ENCODE results near the gene MBD1.
A peak's percentile ranks its signal among the peaks of the same experiment; 100 is the strongest.

Gene MBD1

DNA sequence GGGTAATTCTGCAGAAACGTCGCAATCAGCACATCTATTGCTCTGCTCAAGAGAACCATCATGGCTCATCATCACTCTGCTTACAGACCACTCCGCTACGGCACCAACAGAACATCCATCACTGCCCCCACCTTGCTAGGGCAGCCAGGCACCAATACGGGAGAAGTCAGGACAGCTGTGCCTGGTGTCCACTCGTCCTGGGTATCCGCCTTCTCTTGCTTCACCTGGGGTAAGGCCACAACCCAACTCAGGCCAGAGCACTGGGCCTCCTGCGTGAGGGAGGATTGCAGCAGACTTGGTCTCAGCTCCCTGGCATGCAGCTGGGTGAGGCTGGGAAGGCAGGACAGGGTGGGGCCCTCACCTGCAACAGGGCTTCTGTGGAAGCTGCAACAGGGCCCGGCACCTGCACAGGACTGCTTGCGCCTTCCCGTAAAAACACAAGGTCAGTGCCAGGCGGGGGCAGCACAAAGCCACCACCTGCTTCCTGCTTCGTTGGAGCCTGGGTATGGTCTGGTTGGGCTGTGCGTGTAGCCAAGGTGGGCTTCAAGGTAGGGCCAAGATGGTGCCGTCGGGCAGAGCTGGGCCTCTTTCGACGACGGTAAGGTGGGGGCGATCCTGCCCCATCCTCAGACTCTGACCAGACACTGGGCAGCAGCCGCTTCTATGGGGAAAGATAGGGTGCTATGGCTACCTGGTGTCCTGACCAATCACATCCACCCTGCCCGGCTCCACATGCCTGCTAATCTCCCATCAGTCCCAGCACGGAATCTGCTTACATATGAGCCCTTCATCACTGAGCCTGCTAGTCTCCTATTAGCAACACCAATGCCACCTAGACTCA lies 7.9 kb downstream of the MBD1 start:
- TF ChIP-seq, protein P1, sequence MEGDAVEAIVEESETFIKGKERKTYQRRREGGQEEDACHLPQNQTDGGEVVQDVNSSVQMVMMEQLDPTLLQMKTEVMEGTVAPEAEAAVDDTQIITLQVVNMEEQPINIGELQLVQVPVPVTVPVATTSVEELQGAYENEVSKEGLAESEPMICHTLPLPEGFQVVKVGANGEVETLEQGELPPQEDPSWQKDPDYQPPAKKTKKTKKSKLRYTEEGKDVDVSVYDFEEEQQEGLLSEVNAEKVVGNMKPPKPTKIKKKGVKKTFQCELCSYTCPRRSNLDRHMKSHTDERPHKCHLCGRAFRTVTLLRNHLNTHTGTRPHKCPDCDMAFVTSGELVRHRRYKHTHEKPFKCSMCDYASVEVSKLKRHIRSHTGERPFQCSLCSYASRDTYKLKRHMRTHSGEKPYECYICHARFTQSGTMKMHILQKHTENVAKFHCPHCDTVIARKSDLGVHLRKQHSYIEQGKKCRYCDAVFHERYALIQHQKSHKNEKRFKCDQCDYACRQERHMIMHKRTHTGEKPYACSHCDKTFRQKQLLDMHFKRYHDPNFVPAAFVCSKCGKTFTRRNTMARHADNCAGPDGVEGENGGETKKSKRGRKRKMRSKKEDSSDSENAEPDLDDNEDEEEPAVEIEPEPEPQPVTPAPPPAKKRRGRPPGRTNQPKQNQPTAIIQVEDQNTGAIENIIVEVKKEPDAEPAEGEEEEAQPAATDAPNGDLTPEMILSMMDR (IDR thresholded peaks at IDR 0.05; ENCODE audit: low read depth, low read length, missing control alignments), result no peak
- in situ Hi-C loops (cut with HindIII; ENCODE audit: low sequenced_read_pairs), result no loop called here
- DNase-seq (ENCODE audit: low read depth), result no peak
- H3K4me3 ChIP-seq (ENCODE audit: low read depth, low read length), result no peak overlapping the region

DNA sequence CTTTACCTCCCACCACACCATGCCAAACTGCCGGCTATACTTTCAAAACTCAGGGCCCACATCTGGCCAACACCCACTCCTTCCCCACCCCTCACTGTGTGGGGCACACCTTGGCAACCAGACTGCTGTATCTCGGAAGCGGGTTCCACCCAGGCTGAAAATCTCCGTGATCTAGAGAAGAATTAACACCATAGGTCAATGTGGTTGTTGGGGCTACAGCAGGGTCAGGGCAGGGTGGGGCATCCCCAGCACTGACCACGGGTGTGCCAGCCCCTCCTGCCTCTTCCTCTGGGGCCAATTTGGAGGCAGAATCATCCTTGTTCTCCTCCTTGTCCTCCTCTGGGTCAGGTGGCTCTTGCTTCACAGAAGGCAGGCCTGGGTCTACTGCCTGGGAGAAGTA lies 8.8 kb downstream of the MBD1 start:
- TF ChIP-seq, protein P1 (IDR thresholded peaks at IDR 0.05; ENCODE audit: low read depth, low read length, missing control alignments), result no peak
- DNase-seq (ENCODE audit: low read depth), result no peak
- in situ Hi-C loops (cut with HindIII; ENCODE audit: low sequenced_read_pairs), result no loop called here
- H3K4me3 ChIP-seq (ENCODE audit: low read depth, low read length), result no peak overlapping the region

DNA sequence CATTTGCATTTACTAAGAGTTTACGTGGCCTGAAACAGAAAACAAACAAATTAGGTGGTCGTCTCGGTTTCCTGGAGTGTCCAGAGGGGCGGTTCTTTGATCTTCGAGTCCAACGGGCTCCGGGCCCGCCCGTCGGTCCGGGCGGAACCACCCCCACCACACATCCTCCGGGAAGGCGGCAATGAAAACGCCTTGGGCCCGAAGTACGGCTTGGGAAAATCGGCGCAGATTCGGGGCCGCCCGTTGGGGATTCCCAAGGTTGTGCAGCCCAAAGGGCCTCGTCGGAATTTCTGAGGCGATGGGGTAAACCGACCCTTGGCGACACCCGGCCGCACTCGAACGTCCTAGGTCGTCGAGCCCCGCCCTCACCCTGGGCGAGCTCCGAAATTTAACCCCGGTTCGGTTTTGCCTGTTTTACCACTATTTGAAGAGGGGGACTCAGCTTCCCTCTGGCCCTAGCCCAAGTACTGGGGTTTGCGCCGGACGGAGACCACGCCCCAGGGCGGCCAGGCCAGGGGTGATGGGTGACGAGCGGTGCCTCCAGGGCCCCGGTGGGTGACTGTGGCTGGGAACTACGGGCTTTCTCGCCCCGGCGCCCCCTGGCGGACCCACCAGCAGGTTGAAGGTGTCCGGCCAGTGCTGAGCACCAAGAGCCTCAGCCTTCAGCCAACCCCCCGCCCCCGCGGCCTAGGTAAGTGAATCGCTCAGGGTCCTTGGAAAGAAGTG lies 13.1 kb downstream of the MBD1 start:
- DNase-seq (ENCODE audit: low read depth), result no peak
- in situ Hi-C loops (cut with HindIII; ENCODE audit: low sequenced_read_pairs), result no loop called here
- TF ChIP-seq, protein P1 (IDR thresholded peaks at IDR 0.05; ENCODE audit: low read depth, low read length, missing control alignments), result peak; percentile 72
- H3K4me3 ChIP-seq (ENCODE audit: low read depth, low read length), result peak overlapping the region; percentile 35

DNA sequence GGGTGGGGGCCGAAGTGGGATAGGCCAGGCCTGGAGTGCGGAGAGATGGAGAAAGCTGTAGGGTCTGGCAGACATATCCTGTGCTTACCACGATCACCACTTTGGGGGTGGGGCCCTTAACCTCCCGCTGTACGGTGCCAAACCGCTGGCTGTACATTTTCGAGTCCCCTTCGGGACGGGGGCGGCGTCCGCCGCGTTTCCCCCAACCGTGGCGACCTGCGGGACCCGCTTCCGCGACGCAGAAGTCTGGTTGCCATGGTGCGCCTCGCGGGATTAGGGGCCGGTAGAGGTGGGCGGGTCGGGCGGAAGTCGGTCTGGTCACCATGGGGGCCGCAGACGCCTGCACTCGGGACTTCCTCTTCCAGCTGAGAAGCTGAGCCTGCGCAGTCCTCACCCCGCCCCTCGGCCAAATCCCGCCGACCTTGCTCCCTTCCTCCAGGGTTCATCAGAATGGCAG lies 15.0 kb downstream of the MBD1 start, which contains the start of gene CFAP53:
TSS of gene CFAP53 (minus strand) at position 248 of the 457 bp plus-strand sequence. CDS start at position 157, 91 bp downstream.
- in situ Hi-C loops (cut with HindIII; ENCODE audit: low sequenced_read_pairs), result no loop called here
- TF ChIP-seq, protein P1 (IDR thresholded peaks at IDR 0.05; ENCODE audit: low read depth, low read length, missing control alignments), result no peak
- peak; percentile 49 for DNase-seq (ENCODE audit: low read depth)
- peak within 1 kb of the TSS; percentile 71 for H3K4me3 ChIP-seq (ENCODE audit: low read depth, low read length)

DNA sequence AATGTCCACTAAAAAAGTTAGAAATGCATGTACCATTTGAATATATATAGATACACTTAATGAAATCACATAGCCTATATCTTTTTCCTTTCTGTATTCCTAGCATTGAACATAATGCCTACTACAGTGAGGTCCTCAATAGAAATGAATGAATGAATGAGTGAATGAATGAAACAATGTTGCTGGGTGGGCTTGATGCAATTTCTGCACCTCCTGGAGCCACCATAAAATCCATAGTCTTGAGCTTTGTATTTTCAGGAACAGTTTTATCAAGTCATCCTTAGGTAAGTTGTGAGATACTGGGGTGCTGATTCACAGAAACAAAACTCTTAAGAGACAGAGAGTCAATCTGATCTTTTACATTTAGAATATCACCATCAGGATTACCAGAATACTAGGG lies 18.3 kb downstream of the MBD1 start:
- TF ChIP-seq, protein P1 (IDR thresholded peaks at IDR 0.05; ENCODE audit: low read depth, low read length, missing control alignments), result no peak
- in situ Hi-C loops (cut with HindIII; ENCODE audit: low sequenced_read_pairs), result no loop called here
- no peak for DNase-seq (ENCODE audit: low read depth)
- H3K4me3 ChIP-seq (ENCODE audit: low read depth, low read length), result no peak overlapping the region

DNA sequence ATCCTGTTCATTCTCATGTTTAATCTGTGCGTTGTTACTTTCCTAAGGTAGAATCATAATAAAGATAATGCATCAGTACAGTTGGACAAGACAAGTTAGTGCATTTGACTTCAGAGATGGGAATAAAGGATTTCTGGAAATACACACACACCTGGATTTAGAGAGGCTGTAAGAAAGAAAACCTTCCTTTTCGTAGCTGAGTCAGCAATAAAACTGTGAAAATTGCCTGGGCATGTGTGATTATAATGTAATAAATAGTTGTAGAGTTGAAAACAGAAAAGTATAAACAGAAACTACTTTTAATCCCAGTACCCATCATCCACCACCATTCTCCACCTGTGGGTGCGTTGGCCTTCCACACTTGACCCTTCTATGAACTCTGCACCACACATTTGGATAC lies 30.4 kb downstream of the MBD1 start:
- H3K4me3 ChIP-seq (ENCODE audit: low read depth, low read length), result no peak overlapping the region
- no peak for DNase-seq (ENCODE audit: low read depth)
- in situ Hi-C loops (cut with HindIII; ENCODE audit: low sequenced_read_pairs), result no loop called here
- TF ChIP-seq, protein P1 (IDR thresholded peaks at IDR 0.05; ENCODE audit: low read depth, low read length, missing control alignments), result no peak
